Effector memory CD4-positive, alpha-beta T cell (primary cell): ENCODE results near the gene AZU1.
"Not testable (repeated sequence)": the region's sequence is repeated elsewhere in the genome, so short reads cannot be mapped to it uniquely, and the experiment has no call there.

Experiments
- DNase-seq, 3 donors: peaks; one replicate each; pipeline ENCODE4 v3.0.0-alpha.2; 2020
- H3K27ac ChIP-seq: 2 replicates; pipeline ENCODE4 v1.7.0; 2013; ENCODE audit warnings: mild to moderate bottlenecking, low read length, moderate library complexity; ENCODE audit not compliant: insufficient read depth, poor library complexity, severe bottlenecking
- H3K27me3 ChIP-seq: replicated peaks from 2 replicates; pipeline ENCODE4 v1.7.0; 2013; ENCODE audit warnings: mild to moderate bottlenecking, low read length; ENCODE audit not compliant: insufficient read depth, control insufficient read depth, poor library complexity, severe bottlenecking
- H3K36me3 ChIP-seq: 2 replicates; pipeline ENCODE4 v1.7.0; 2013; ENCODE audit warnings: mild to moderate bottlenecking, low read length, moderate library complexity; ENCODE audit not compliant: control insufficient read depth, insufficient read depth
- H3K4me1 ChIP-seq: 2 replicates; pipeline ENCODE4 v1.7.0; 2013; ENCODE audit warnings: low read length, mild to moderate bottlenecking; ENCODE audit not compliant: control insufficient read depth, insufficient read depth, poor library complexity, severe bottlenecking
- H3K4me3 ChIP-seq: 2 replicates; pipeline ENCODE4 v1.7.0; 2013; ENCODE audit warnings: low read length, low read depth, mild to moderate bottlenecking; ENCODE audit not compliant: insufficient read depth, poor library complexity, severe bottlenecking
- H3K9me3 ChIP-seq: 2 replicates; pipeline ENCODE4 v1.7.0; 2013; ENCODE audit warnings: mild to moderate bottlenecking, low read length, moderate library complexity; ENCODE audit not compliant: control insufficient read depth

Gene AZU1

DNA sequence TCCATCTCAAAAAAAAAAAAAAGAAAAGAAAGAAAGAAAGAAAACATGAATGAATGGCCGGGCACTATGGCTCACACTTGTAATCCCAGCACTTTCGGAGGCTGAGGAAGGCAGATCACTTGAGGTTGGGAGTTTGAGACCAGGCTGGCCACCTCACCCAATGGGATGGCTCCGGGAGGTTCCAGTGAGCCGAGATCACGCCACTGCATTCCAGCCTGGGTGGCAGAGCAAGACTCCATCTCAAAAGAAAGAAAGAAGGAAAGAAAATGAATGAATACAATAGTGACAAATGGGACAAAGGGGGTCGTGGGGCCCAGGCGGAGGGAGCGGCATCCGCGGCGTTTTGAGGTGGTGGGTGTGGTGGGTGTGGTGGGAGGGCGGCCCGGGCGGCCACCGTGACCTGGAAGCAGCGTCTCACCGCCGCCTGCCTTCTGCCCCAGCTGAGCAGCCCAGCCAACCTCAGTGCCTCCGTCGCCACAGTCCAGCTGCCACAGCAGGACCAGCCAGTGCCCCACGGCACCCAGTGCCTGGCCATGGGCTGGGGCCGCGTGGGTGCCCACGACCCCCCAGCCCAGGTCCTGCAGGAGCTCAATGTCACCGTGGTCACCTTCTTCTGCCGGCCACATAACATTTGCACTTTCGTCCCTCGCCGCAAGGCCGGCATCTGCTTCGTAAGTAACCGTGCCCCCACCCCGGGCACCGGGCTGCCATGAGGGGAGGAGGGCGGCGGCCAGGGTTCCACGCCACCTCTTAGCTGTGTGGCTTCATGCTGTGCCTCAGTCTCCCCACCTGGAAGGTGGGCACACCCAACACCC, 18.3 kb downstream of the AZU1 start:
- H3K4me3 ChIP-seq: no peak overlapping the region
- peaks cover 33% of the 10 kb centered on the region for H3K27me3 ChIP-seq

DNA sequence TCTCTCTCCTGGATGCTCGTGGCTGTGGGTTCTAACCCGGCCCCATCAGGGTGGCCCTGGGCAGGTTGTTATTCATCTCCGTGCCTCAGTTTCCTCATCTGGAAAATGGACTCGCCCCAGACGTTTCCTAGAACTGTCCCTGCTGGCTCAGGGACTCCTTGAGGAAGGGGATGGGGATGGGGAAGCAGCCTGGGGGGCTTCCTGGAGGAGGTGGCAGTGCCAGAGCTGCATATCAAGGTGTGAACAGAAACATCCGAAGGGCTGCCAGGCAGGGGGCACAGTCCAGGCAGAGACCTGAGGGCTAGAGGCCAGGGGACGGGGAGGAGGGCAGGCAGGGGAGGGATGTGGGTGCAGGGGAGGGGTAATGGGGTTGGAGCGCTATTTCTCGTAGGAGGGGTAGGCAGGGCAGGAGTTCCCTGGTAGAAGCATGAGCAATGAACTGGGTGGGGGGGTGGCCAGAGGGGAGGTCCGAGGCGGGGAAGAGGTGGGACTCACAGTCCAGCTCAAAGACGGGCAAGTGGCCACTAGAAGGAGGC, 20.8 kb downstream of the AZU1 start:
- H3K9me3 ChIP-seq: no peaks in the 10 kb centered on the region
- no peaks in the 10 kb centered on the region for H3K36me3 ChIP-seq
- no peak overlapping the region for H3K27ac ChIP-seq
- H3K4me3 ChIP-seq: no peak overlapping the region
- no peak for DNase-seq
- H3K4me1 ChIP-seq: peaks cover 4% of the 10 kb centered on the region
- peaks cover 36% of the 10 kb centered on the region for H3K27me3 ChIP-seq

More for the DNA sequence above, 18.3 kb downstream of the AZU1 start:
- Histone ChIP-seq H3K9me3 (no peaks in the 10 kb centered on the region), H3K27ac (no peak overlapping the region), H3K36me3 (no peaks in the 10 kb centered on the region), H3K4me1 (peaks cover 8% of the 10 kb centered on the region)
- DNase-seq: no peak

DNA sequence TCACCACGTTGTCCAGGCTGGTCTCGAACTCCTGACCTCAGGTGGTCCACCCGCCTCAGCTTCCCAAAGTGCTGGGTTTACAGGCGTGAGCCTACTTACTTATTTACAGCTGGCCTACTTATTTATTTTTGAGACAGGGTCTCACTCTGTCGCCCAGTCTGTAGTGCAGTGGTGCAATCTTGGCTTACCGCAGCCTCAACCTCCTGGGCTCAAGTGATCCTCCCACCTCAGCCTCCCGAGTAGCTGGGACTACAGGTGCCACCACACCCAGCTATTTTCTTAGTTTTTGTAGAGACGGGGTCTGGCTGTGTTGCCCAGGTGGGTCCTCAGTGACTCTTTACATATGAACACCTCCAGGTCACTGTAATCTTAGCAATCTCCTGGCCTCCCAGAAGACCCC, 21.6 kb downstream of the AZU1 start:
- not testable (repeated sequence) for DNase-seq, H3K9me3 ChIP-seq, H3K36me3 ChIP-seq, H3K4me3 ChIP-seq, H3K27ac ChIP-seq, H3K4me1 ChIP-seq
- peaks cover 34% of the 10 kb centered on the region for H3K27me3 ChIP-seq

DNA sequence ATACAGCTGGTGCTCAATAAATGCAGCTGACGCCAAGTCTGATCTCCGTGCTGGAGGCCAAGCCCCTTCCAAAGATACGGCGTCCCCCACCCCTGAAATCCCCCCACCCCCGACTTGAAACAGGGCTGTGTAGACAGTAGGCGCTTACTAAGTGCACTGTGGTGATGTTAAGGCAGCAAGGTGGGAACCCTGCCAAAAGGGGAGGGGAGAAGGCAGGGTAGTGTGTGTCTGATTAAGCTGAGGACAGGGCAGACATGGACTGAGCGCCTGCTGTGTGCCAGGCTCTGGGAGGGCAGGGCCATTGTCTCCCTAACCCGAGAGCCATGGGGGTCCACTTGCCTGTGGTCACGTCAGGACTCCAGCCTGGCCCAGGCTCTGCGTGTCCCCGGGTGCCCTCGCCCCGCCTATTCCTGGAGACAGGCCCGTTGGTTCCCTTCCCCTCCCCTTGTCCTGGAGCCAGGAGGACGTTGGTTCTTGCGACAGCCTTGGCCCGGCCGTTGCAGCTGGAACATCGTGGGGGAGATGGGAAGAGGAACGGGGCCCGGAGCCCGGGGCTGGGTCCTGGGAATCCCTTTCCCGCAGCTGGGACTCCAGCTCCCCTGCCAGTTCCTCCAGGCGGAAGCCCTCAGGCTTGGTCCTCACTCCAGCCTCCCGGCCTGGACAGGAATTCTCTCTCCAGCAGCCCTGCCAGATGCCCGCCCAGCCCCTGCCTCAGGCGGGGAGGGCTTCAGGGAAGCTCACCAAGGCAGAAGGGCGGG, 22.8 kb downstream of the AZU1 start:
- H3K27me3 ChIP-seq: peaks cover 30% of the 10 kb centered on the region
- H3K4me1 ChIP-seq: no peaks in the 10 kb centered on the region
- no peaks in the 10 kb centered on the region for H3K36me3 ChIP-seq
- H3K27ac ChIP-seq: no peak overlapping the region
- no peak overlapping the region for H3K4me3 ChIP-seq
- H3K9me3 ChIP-seq: no peaks in the 10 kb centered on the region
- DNase-seq: no peak

DNA sequence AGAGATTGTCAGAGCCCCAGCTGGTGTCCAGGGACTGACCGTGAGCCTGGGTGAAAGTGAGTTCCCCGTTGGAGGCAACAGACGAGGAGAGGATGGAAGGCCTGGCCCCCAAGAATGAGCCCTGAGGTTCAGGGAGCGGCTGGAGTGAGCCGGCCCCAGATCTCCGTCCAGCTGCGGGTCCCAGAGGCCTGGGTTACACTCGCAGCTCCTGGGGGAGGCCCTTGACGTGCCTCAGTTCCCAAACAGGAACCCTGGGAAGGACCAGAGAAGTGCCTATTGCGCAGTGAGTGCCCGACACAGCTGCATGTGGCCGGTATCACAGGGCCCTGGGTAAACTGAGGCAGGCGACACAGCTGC, 23.3 kb downstream of the AZU1 start:
- DNase-seq: no peak
- H3K4me1 ChIP-seq: no peaks in the 10 kb centered on the region
- no peaks in the 10 kb centered on the region for H3K36me3 ChIP-seq
- no peak overlapping the region for H3K27ac ChIP-seq
- H3K4me3 ChIP-seq: no peak overlapping the region
- H3K27me3 ChIP-seq: peaks cover 30% of the 10 kb centered on the region
- no peaks in the 10 kb centered on the region for H3K9me3 ChIP-seq

DNA sequence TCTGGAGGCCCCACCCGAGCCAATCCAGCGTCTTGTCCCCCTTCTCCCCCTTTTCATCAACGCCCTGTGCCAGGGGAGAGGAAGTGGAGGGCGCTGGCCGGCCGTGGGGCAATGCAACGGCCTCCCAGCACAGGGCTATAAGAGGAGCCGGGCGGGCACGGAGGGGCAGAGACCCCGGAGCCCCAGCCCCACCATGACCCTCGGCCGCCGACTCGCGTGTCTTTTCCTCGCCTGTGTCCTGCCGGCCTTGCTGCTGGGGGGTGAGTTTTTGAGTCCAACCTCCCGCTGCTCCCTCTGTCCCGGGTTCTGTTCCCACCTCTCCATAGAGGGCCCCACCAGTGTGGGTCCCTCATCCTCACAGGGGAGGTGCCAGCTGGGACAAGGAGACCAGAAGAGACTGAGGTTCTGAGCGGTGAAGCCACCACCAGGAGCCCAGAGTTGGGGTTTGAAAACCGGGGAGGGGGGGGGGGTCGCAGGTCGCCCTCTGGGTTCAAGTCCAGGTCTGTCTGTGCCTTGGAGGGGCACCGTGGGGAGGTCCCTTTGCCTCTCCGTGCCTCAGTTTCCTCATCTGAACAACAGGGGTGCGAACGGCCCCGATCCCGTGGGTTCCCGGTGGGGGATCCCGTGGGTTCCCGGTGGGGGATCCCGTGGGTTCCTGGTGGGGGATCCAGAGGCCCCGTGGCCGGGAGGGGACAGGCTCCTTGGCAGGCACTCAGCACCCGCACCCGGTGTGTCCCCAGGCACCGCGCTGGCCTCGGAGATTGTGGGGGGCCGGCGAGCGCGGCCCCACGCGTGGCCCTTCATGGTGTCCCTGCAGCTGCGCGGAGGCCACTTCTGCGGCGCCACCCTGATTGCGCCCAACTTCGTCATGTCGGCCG, 24.7 kb downstream of the AZU1 start, which contains the start of gene ELANE:
ELANE (plus strand) TSS at position 168 of the 878 bp plus-strand sequence; CDS start at position 194, 26 bp downstream.
- Histone ChIP-seq H3K27ac (no peak within 1 kb of the TSS), H3K4me3 (no peak within 1 kb of the TSS), H3K9me3 (no peaks in the 10 kb centered on the region), H3K27me3 (peaks cover 30% of the 10 kb centered on the region), H3K36me3 (no peaks in the 10 kb centered on the region), H3K4me1 (no peaks in the 10 kb centered on the region)
- DNase-seq: no peak

DNA sequence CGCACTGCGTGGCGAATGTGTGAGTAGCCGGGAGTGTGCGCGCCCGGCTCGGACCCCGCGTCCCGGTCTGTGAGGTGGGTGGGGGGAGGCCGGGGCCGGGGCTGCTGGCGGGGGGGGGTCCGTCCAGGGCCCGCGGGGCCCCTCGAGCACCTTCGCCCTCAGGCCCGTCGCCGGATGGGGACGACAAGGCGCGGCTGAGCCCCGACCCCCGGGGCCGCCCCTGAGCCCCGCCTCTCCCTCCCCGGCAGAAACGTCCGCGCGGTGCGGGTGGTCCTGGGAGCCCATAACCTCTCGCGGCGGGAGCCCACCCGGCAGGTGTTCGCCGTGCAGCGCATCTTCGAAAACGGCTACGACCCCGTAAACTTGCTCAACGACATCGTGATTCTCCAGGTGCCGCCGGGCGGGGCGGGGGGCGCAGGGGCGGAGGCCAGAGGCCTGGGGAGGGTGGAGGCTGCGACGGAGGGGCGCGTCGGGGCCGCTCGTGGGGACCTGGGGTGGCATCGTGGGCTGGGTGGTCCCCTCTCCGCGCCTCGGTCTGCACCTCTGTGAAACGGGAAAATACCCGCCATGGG, 25.5 kb downstream of the AZU1 start:
- Histone ChIP-seq H3K27me3 (peaks cover 30% of the 10 kb centered on the region), H3K9me3 (no peaks in the 10 kb centered on the region), H3K36me3 (no peaks in the 10 kb centered on the region), H3K4me3 (no peak overlapping the region), H3K27ac (no peak overlapping the region), H3K4me1 (no peaks in the 10 kb centered on the region)
- no peak for DNase-seq

DNA sequence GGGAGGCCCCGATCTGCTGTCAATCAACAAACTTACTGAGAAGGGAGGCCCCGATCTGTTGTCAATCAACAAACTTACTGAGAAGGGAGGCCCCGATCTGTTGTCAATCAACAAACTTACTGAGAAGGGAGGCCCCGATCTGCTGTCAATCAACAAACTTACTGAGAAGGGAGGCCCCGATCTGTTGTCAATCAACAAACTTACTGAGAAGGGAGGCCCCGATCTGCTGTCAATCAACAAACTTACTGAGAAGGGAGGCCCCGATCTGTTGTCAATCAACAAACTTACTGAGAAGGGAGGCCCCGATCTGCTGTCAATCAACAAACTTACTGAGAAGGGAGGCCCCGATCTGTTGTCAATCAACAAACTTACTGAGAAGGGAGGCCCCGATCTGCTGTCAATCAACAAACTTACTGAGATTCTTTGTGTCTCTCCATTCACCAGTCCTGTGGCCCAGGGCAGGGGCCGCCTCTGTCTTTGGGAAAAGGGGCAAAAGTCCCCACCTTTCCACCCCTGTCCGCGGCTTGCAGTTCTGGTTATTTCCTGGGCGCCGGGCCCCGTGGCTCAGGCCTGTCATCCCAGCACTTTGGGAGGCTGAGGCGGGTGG, 26.1 kb downstream of the AZU1 start:
- H3K27me3 ChIP-seq: peaks cover 24% of the 10 kb centered on the region
- H3K9me3 ChIP-seq, H3K4me3 ChIP-seq, H3K36me3 ChIP-seq, H3K27ac ChIP-seq, DNase-seq, H3K4me1 ChIP-seq: not testable (repeated sequence)

DNA sequence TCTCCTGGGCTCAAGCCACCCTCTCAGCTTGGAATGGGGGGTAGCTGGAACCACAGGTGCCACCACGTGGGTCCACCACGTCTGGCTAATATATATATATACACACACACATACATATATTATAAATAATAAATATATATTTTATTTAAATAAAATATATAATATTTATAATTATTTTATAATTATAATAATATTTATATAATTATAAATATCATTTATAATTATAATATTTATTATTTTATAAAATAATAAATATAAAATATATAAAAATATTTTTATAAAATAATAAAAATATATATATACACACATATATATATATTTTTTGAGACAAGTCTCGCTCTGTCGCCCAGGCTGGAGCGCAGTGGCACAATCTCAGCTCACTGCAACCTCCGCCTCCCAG, 26.9 kb downstream of the AZU1 start:
- H3K36me3 ChIP-seq: no peaks in the 10 kb centered on the region
- H3K4me1 ChIP-seq: no peaks in the 10 kb centered on the region
- no peak overlapping the region for H3K27ac ChIP-seq
- no peak for DNase-seq
- H3K9me3 ChIP-seq: no peaks in the 10 kb centered on the region
- H3K4me3 ChIP-seq: no peak overlapping the region
- peaks cover 24% of the 10 kb centered on the region for H3K27me3 ChIP-seq
